ENCODE measurements around the gene SLC7A8.

DNA sequence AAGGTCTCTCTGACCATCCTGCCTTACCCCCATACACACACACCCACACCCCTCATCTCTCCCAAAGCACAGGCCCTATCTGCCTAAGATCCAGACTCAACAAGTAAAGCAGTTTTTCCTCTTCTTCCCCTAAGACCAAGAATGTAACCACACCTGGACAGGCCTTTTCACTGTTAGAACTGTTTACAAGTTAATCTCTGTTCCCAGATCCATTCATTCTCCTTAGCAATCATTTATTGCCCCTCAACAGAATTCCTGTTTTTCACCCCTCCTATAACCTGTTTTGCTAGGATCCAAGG lies 76.8 kb downstream of the SLC7A8 start:
- TF ChIP-seq POLR2A (IDR thresholded peaks at IDR 0.05; ENCODE audit: low read depth, low read length) (no peak), POLR2AphosphoS5 (IDR thresholded peaks at IDR 0.05; ENCODE audit: low read depth, low read length) (no peak), PAX5 (IDR thresholded peaks at IDR 0.05; ENCODE audit: insufficient read depth, low read length, severe bottlenecking) (no peak)
